Fibroblast of the aortic adventitia (primary cell): Measurements from ENCODE around the gene ARHGEF19. TPM values are rescaled to one million over a fixed set of nuclear protein-coding genes. Genes with fewer than 3 reads are reported as not detected.
A peak's percentile ranks its signal among the peaks of the same experiment; 100 is the strongest.

ENCODE experiments used
- DNase-seq: peaks from one replicate; pipeline ENCODE4 v3.0.0-alpha.2; 2010; ENCODE audit warnings: low read depth
- H3K4me3 ChIP-seq: 2 replicates; pipeline ENCODE4 v1.5.1; 2011; ENCODE audit warnings: low read depth, mild to moderate bottlenecking, control low read depth, low read length, moderate library complexity
- CTCF ChIP-seq: IDR thresholded peaks from 2 replicates; pipeline ENCODE4 v1.5.1; 2011; ENCODE audit warnings: mild to moderate bottlenecking, low read length, control low read depth, inconsistent platforms; ENCODE audit not compliant: insufficient read depth
- total RNA-seq: library from RNA; depleted of rRNA; stranded (reverse); fragments of >200 nt; gene quantifications from 2 replicates; pipeline ENCODE4 v1.2.3, GENCODE V29; 2012; ENCODE audit warnings: low replicate concordance

Gene ARHGEF19
- total RNA-seq, 1 donor = 2.8 TPM

GRCh38 chr1:16161717-16162116 lies 50.7 kb downstream of the ARHGEF19 start:
- H3K4me3 ChIP-seq = no peak overlapping the region
- DNase-seq = no peak
- no peak for TF ChIP-seq CTCF

- TF ChIP-seq CTCF = no peak
- no peak for DNase-seq
- H3K4me3 ChIP-seq = no peak overlapping the region
These were observed 53.2 kb downstream of the ARHGEF19 start for GRCh38 chr1:16158993-16159831.

DNA sequence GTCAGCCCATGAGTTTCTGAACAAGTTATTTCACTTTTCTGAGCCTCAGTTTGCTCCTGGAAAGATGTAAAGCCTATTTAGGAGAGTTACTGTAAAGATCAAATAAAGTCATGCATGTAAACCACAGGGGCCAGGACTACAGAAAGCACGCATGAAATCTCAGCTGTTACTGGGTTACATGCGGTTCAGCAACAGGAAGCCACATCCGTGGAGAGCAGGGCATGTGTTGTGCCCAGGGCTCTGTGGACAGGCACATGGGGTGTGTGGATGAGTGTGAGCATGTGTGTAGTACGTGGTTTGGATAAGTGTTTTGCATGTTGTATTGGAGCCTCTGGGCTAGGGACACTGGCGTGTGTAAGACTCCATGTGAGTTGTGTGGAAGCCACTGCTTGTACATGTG lies 54.4 kb downstream of the ARHGEF19 start:
- TF ChIP-seq CTCF = no peak
- no peak overlapping the region for H3K4me3 ChIP-seq
- no peak for DNase-seq

- DNase-seq = no peak
- H3K4me3 ChIP-seq = no peak overlapping the region
- TF ChIP-seq CTCF = no peak
These were observed 55.5 kb downstream of the ARHGEF19 start for GRCh38 chr1:16156848-16157495.

DNA sequence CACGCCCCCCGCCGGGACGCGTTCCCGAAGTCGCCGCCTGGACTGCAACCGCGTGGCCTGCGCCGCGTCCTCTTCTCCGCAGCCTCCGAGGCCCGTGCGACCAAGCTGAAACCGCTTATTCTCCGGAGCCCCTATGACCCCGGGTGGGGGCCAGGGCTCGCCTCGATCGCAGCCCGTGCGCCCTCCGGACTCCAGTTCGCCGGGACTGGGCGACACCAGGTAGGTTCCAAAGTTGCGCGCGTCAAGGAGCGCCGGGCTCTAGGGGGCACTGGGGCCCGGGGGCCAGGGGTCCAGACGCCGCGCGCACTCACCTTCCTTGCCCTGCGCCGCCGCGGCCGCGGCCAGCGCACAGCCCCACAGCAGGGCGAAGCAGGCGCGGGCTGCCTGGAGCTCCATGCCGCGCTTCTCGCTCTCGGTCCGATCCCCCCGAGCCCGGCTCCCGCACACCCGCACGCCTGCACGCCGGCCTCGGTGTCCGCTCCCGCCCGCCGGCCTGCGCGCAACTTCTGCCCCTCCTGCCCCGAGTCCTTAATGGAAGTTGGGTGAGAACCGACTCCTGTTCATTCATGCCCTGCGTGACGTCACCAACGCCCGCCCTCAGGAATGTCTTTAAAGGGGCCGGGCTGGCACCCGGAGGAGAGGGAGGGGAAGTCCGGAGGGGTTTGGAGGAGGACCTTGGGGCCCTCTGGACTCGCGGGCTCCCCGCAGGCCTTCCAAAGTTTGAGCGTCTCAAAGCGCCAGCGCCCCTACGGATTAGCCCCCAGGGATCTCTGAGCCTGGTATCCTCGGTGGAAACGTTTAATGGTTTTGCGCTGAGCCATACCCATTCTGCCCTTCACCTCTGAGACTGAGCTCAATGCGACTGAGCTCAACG lies 56.7 kb downstream of the ARHGEF19 start, which contains the start of gene EPHA2:
EPHA2 (minus strand) TSS at position 533 of the 874 bp plus-strand sequence; CDS start at position 396, 137 bp downstream.
- peak within 1 kb of the TSS; percentile 81 for H3K4me3 ChIP-seq
- peak; percentile 73 for DNase-seq
- no peak for TF ChIP-seq CTCF

DNA sequence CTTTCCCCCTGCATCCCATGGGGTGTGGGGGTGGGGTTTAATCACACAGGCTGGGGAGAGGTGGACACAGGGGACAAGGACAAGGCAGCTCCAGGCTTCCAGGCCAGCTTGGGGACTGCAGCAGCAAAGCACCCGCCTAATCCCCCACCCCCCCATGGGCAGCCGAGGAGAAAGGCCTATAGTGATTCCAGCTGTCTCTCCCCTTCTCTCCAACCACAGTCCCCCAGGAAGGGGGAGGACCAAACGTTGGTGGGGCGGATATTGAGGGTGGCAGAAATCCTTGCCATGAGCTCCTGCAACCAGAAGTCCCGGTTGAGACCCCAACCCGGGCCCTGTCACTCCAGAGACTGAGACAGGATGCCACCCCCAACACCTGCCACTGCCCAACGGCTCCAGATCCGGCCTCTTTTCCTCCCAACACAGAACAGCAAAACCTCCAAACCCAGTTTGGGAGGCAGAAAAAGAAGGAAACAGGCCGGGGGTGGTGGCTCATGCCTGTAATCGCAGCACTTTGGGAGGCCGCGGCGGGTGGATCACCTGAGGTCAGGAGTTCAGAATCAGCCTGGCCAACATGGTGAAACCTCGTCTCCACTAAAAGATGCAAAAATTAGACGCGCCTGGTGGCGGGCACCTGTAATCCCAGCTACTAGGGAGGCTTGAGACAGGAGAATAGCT lies 58.3 kb downstream of the ARHGEF19 start:
- no peak for DNase-seq
- peak overlapping the region; percentile 81 for H3K4me3 ChIP-seq
- TF ChIP-seq CTCF = no peak
